NCI-H1694 treated with DMSO at 0.1 percent for 48 hours (cell line): ENCODE results near the gene COBL.
"Not testable (repeated sequence)": the region's sequence is repeated elsewhere in the genome, so short reads cannot be mapped to it uniquely, and the experiment has no call there.

Experiments
- DNase-seq: peaks from one replicate; lab custom pipeline; 2025; lab: John Stamatoyannopoulos, UW

Gene COBL

GRCh38 chr7:51229620-51230323, 86.8 kb downstream of the COBL start:
- DNase-seq: no peak

DNA sequence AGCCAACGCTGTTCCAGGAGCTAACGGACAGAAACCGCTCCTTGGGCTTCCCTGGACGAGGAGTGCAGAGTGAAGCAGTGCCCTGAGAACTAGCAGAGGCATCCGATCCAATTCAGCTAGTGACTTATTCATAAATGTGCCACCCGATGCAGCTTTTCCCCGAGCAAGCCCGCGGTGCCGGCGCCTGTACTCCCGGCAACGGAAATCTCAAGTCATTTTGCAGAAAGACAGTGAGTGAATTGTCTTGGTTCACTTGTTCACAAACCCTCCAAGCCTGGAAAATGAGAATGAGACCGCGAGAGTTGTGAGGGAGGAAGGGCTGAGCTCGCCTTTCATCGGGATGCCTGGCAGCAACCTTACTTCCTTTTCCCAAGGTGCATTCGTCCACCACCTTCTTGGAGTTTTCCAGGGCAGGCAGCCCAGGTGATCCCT, 87.5 kb downstream of the COBL start:
- no peak for DNase-seq

DNA sequence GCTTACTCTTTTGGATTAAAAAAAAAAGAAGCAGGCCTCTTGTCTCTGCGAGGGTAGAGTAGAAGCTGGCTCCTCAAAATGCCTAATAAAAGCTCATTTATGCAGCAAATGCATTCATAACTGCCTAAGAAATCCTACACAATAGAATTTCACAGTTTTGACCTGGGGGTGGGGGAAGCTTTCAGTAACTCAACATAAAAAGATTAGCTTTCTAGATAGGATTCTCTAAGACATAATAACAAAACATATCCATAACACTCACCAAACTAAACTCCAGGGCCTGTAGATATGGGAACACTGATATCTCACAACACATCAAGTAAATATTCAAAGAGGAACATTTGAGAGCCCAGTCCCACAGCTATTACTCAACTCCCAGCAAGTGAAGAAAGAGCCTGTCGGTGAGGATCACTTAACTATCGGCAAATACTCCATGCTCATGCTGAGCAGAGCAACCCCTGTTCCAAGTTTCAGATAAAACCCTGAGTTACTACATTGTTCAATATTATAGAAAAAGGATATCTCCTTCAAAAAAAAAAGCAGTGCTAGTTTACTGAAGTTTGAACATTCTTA, 88.1 kb downstream of the COBL start:
- no peak for DNase-seq

DNA sequence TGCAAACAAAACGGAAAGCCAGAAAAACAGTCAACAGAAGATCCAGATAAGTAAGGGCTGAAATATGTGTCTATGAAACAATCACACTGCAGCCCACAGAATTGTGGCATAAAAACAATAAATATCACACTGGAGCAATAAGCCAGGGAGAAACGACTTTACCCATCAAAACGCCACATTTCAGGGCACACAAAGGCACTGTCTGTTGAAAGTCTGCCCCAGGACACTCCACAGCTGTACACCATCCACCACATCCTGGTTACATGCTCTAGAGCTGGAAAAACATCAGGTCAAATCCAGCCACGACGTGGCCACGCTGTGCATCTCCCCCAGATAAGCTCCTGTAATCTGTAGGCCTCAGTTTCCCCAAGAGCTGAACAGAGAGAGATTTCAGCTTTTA, 88.7 kb downstream of the COBL start:
- no peak for DNase-seq

GRCh38 chr7:51226916-51227535, 89.6 kb downstream of the COBL start:
- no peak for DNase-seq

GRCh38 chr7:51226063-51226755, 90.4 kb downstream of the COBL start:
- DNase-seq: no peak

DNA sequence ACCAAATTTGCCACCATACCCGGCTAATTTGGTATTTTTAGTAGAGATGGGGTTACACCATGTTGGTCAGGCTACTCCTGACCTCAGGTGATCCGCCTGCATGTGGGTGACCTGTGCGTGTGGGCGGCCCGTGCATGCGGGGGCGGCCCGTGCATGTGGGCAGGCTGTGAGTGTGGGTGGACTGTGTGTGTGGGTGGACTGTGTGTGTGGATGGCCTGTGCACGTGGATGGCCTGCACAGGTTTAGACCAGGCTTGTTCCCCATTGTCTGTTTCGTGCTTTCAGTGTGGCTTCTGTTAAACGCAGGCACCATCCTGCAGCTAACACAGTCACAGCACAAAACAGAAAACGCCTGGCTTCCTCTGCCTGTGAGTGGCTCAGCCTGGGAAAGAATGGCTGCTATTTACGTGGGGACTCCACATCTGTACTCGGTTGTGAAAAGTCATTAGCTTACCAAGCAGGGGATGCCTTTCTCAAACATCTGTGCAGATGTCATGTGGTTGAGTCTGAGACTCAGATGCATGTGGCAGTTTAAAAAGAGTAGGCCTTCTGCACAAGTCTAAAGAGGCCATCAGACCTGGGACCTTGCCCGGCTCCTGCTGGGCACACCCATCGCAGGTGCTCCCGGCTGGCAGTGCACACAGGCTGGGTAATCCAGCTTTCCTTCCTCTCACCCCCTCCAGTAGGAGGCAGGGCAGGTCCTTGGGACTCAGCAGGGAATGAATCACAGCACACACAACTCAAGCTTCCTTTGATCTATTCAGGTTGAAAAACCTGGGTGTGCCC, 91.6 kb downstream of the COBL start:
- peak; percentile 18 for DNase-seq

- no peak for DNase-seq
These were observed 93.1 kb downstream of the COBL start for GRCh38 chr7:51223505-51223904.

DNA sequence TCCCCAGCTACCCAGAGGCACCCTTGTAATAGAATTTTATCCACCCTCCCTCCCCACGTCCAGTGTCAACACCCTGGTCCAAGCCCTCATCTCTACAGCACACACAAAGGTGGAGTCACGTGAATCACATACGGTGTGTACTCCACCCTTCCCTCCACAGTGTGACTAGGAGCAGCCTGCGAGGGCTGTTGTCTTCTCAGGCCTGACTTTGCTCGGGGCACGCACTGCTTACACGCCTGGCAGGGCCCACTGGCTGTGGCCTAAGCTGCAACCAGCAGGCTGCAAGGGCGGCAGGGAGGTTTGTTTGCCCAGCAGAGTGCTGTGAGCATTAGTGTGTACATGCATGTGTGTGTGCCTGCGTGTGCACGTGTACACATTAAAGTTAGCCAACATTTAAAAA, 93.7 kb downstream of the COBL start:
- no peak for DNase-seq

DNA sequence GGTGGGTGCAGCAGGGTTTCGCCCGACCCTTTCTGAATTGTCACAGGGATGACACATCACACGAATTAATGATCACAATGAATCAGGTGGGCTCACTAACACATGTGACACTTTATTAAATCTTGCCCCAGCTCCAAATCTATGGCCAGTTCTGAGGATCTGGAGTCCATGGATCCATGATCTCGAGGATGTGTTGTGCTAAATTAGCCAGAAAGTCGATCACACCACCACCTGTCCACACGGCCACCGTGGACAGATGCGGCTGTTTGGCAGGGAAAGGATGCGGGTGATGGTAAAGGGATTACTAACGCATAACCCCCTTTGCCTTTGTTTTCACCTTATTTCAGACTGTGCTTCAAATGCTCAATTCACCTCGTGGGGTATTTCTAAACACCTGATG, 96.4 kb downstream of the COBL start:
- DNase-seq: no peak

GRCh38 chr7:51219261-51219988, 97.2 kb downstream of the COBL start:
- DNase-seq: no peak

DNA sequence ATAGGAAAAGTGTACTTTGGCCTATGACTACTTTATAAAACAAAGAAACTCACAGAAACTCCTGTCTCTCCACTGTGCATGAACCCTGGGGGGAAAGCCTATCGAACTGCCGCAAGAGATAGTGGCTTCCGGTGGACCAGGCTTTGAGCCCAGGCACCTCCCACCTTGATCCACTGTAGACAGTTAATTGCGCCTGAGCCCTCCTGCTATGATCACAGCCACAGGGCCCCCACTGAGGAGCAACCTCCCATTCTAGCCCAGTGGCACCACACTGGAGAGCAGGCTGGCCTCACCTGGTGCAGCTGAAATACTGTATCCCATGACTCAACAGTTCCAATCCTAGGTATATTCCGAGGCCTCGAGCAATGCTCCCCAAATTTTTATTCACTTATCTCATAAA, 98.8 kb downstream of the COBL start:
- DNase-seq: no peak

- DNase-seq: no peak
These were observed 102.5 kb downstream of the COBL start for GRCh38 chr7:51214098-51214497.

GRCh38 chr7:51213618-51214017, 103.0 kb downstream of the COBL start:
- no peak for DNase-seq

DNA sequence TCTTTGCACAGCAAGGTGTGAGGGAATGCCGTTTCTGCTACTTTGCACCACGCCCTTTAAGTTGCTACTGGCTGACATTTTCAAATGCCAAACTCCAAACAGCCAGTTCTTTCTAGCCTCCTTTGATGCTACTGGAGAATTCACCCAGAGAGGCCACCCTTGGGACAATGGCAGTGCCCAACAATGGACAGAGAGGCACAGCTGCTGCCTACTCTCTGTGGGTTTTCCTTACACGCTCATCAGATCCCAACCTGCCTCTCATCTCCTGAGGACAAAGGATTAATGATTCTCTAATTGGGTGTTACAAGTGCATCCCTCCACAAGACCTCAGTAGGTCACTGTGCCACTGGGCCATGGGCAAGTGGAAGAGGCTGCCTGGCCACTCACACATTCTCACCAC, 105.8 kb downstream of the COBL start:
- no peak for DNase-seq

DNA sequence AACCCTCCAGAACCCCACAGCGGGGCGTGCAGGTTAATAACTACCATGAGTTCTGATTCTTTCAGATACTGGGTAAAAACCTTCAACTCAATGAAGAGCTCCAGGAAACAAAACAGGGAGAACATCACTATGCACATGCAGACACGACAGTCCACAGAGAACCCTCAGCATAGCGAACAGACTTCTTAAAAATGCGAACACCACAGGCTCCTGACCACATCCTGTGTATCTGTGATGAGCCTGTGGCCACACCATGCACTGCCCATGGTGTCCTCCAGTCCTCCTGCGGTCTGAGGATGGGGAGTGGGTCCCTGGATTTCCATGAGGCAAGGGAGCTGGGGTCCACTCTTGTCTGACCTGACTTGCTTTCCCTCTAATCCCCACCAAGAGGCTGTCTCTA, 107.2 kb downstream of the COBL start:
- no peak for DNase-seq

GRCh38 chr7:51208125-51208524, 108.5 kb downstream of the COBL start:
- DNase-seq: not testable (repeated sequence)

GRCh38 chr7:51198654-51199053, 118.0 kb downstream of the COBL start:
- no peak for DNase-seq

DNA sequence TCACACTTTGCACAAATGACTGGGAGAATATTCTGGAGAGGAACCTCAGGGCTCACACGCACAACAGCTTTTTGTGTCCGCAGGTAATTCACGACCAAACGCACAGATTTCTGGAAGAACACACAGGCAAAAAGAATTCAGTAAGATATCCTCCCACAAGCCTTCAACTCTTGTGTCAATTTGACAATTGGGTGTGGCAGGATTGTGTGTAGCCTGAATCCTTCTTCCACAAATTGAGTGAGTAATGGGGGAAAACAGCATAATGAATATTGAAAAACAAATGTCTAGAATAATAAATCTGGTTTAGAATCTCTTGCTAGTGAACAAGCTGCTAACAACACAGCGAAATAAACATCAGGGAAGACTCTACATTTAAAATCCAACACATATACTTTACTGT, 125.6 kb downstream of the COBL start:
- DNase-seq: no peak

- no peak for DNase-seq
These were observed 126.8 kb downstream of the COBL start for GRCh38 chr7:51189777-51190176.

DNA sequence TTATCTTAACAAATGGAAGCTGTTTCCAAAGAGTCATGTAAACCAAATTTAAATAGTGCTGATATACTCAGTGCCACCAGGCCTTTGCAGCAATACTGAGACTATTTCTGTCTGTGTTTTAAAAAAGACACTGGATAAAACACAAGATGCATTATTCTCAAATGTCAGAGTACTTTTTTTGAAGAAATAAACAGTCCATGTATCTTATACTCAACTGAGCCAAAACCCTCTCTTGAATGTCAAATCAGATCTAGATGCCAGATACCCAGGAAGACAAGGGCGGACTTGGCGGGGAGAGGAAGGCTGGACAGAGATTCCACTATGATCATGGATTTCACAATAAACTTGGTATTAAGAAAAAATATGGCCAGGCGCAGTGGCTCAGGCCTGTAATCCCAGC, 127.6 kb downstream of the COBL start:
- DNase-seq: no peak

- DNase-seq: peak; percentile 38
These were observed 128.7 kb downstream of the COBL start for GRCh38 chr7:51187941-51188340.
